ENCODE results near the gene KRTAP6-3. TPM values are rescaled to one million over a fixed set of nuclear protein-coding genes. Genes with fewer than 3 reads are reported as not detected.

Gene KRTAP6-3
- total RNA-seq, 1 donor from 2014 or later, result not detected

Other genes with a start within 250 kb of the KRTAP6-3 start
- not detected in 2 replicates for gene KRTAP23-1, start 243.8 kb upstream of the KRTAP6-3 start, total RNA-seq
- gene KRTAP13-2, start 220.2 kb upstream of the KRTAP6-3 start, total RNA-seq, result not detected in 2 replicates
- gene KRTAP13-1, start 196.4 kb upstream of the KRTAP6-3 start, total RNA-seq, result not detected in 2 replicates
- gene KRTAP13-3, start 166.5 kb upstream of the KRTAP6-3 start, total RNA-seq, result not detected in 2 replicates
- not detected in 2 replicates for gene KRTAP13-4, start 162.2 kb upstream of the KRTAP6-3 start, total RNA-seq
- not detected in 2 replicates for gene KRTAP15-1, start 152.2 kb upstream of the KRTAP6-3 start, total RNA-seq
- gene KRTAP19-1, start 112.1 kb upstream of the KRTAP6-3 start, total RNA-seq, result not detected in 2 replicates
- not detected in 2 replicates for gene KRTAP19-2, start 105.0 kb upstream of the KRTAP6-3 start, total RNA-seq
- not detected in 2 replicates for gene KRTAP19-3, start 100.4 kb upstream of the KRTAP6-3 start, total RNA-seq
- not detected in 2 replicates for gene KRTAP19-4, start 95.3 kb upstream of the KRTAP6-3 start, total RNA-seq
- gene KRTAP19-5, start 90.3 kb upstream of the KRTAP6-3 start, total RNA-seq, result not detected in 2 replicates
- not detected in 2 replicates for gene KRTAP19-6, start 50.6 kb upstream of the KRTAP6-3 start, total RNA-seq
- not detected in 2 replicates for gene KRTAP19-7, start 31.1 kb upstream of the KRTAP6-3 start, total RNA-seq
- not detected in 2 replicates for gene KRTAP22-2, start 2.0 kb upstream of the KRTAP6-3 start, total RNA-seq
- not detected in 2 replicates for gene KRTAP6-2, start 6.5 kb downstream of the KRTAP6-3 start, total RNA-seq
- not detected in 2 replicates for gene KRTAP22-1, start 8.6 kb downstream of the KRTAP6-3 start, total RNA-seq
- not detected in 2 replicates for gene KRTAP6-1, start 21.5 kb downstream of the KRTAP6-3 start, total RNA-seq
- not detected in 2 replicates for gene KRTAP20-1, start 24.0 kb downstream of the KRTAP6-3 start, total RNA-seq
- not detected in 2 replicates for gene KRTAP20-4, start 28.2 kb downstream of the KRTAP6-3 start, total RNA-seq
- not detected in 2 replicates for gene KRTAP20-2, start 42.8 kb downstream of the KRTAP6-3 start, total RNA-seq
- not detected in 2 replicates for gene KRTAP20-3, start 50.4 kb downstream of the KRTAP6-3 start, total RNA-seq
- not detected in 2 replicates for gene KRTAP21-3, start 126.3 kb downstream of the KRTAP6-3 start, total RNA-seq
- gene KRTAP21-2, start 154.8 kb downstream of the KRTAP6-3 start, total RNA-seq, result not detected in 2 replicates
- gene KRTAP21-1, start 163.0 kb downstream of the KRTAP6-3 start, total RNA-seq, result not detected in 2 replicates
- not detected in 2 replicates for gene KRTAP8-1, start 220.8 kb downstream of the KRTAP6-3 start, total RNA-seq
- gene KRTAP7-1, start 237.3 kb downstream of the KRTAP6-3 start, total RNA-seq, result not detected in 2 replicates